IPS-18a (cell line): Measurements from ENCODE around the gene LMX1B.

Experiments used
- H3K27ac ChIP-seq: one replicate; pipeline ENCODE4 v1.5.1; 2013; ENCODE audit warnings: low read length
- H3K27me3 ChIP-seq: one replicate; pipeline ENCODE4 v1.6.1; 2013; ENCODE audit warnings: mild to moderate bottlenecking, low read length; ENCODE audit not compliant: control insufficient read depth, insufficient read depth
- H3K36me3 ChIP-seq: one replicate; pipeline ENCODE4 v1.6.1; 2013; ENCODE audit warnings: low read depth, low read length; ENCODE audit not compliant: control insufficient read depth
- H3K4me1 ChIP-seq: one replicate; pipeline ENCODE4 v1.6.1; 2013; ENCODE audit warnings: low read depth, low read length; ENCODE audit not compliant: control insufficient read depth
- H3K4me3 ChIP-seq: one replicate; pipeline ENCODE4 v1.5.1; 2013; ENCODE audit warnings: low read length
- H3K9ac ChIP-seq: one replicate; pipeline ENCODE4 v1.6.1; 2013; ENCODE audit warnings: mild to moderate bottlenecking, low read length, moderate library complexity
- H3K9me3 ChIP-seq: one replicate; pipeline ENCODE4 v1.6.1; 2013; ENCODE audit warnings: low read depth, low read length; ENCODE audit not compliant: control insufficient read depth

LMX1B gene

GRCh38 chr9:126698251-126698650 is 84.5 kb downstream of the LMX1B start:
- no peaks in the 10 kb centered on the region for H3K9me3 ChIP-seq
- no peaks in the 10 kb centered on the region for H3K36me3 ChIP-seq
- no peak overlapping the region for H3K4me3 ChIP-seq
- H3K27me3 ChIP-seq: peaks cover 12% of the 10 kb centered on the region
- no peak overlapping the region for H3K27ac ChIP-seq
- no peak overlapping the region for H3K9ac ChIP-seq
- no peaks in the 10 kb centered on the region for H3K4me1 ChIP-seq

GRCh38 chr9:126698756-126699155 is 85.0 kb downstream of the LMX1B start:
- Histone ChIP-seq H3K9ac (no peak overlapping the region), H3K4me1 (no peaks in the 10 kb centered on the region), H3K36me3 (no peaks in the 10 kb centered on the region), H3K27me3 (peaks cover 17% of the 10 kb centered on the region), H3K4me3 (no peak overlapping the region), H3K27ac (no peak overlapping the region), H3K9me3 (no peaks in the 10 kb centered on the region)

- H3K27me3 ChIP-seq: peaks cover 24% of the 10 kb centered on the region
Measured at GRCh38 chr9:126699401-126699881, 85.7 kb downstream of the LMX1B start.

GRCh38 chr9:126700296-126700695 is 86.6 kb downstream of the LMX1B start:
- H3K4me3 ChIP-seq: no peak overlapping the region
- H3K4me1 ChIP-seq: no peaks in the 10 kb centered on the region
- no peak overlapping the region for H3K9ac ChIP-seq
- peaks cover 33% of the 10 kb centered on the region for H3K27me3 ChIP-seq
- no peak overlapping the region for H3K27ac ChIP-seq
- no peaks in the 10 kb centered on the region for H3K36me3 ChIP-seq
- H3K9me3 ChIP-seq: no peaks in the 10 kb centered on the region

More at GRCh38 chr9:126699401-126699881, 85.7 kb downstream of the LMX1B start:
- no peaks in the 10 kb centered on the region for H3K36me3 ChIP-seq
- H3K9me3 ChIP-seq: no peaks in the 10 kb centered on the region
- no peaks in the 10 kb centered on the region for H3K4me1 ChIP-seq
- no peak overlapping the region for H3K4me3 ChIP-seq
- H3K9ac ChIP-seq: no peak overlapping the region
- H3K27ac ChIP-seq: no peak overlapping the region

- no peak overlapping the region for H3K9ac ChIP-seq
- H3K36me3 ChIP-seq: no peaks in the 10 kb centered on the region
- no peak overlapping the region for H3K27ac ChIP-seq
- H3K27me3 ChIP-seq: peaks cover 40% of the 10 kb centered on the region
- no peaks in the 10 kb centered on the region for H3K9me3 ChIP-seq
- H3K4me1 ChIP-seq: no peaks in the 10 kb centered on the region
- H3K4me3 ChIP-seq: no peak overlapping the region
Measured at GRCh38 chr9:126700903-126701812, 87.4 kb downstream of the LMX1B start.

GRCh38 chr9:126701813-126702140 is 88.0 kb downstream of the LMX1B start:
- H3K4me1 ChIP-seq: no peaks in the 10 kb centered on the region
- no peak overlapping the region for H3K27ac ChIP-seq
- H3K27me3 ChIP-seq: peaks cover 47% of the 10 kb centered on the region
- H3K4me3 ChIP-seq: no peak overlapping the region
- H3K9me3 ChIP-seq: no peaks in the 10 kb centered on the region
- no peaks in the 10 kb centered on the region for H3K36me3 ChIP-seq
- H3K9ac ChIP-seq: no peak overlapping the region

- Histone ChIP-seq H3K4me1 (no peaks in the 10 kb centered on the region), H3K27me3 (peaks cover 49% of the 10 kb centered on the region), H3K9me3 (no peaks in the 10 kb centered on the region), H3K36me3 (no peaks in the 10 kb centered on the region), H3K4me3 (no peak overlapping the region), H3K27ac (no peak overlapping the region), H3K9ac (no peak overlapping the region)
Measured at GRCh38 chr9:126702151-126703001, 88.6 kb downstream of the LMX1B start.

- no peaks in the 10 kb centered on the region for H3K9me3 ChIP-seq
- no peak overlapping the region for H3K9ac ChIP-seq
- no peak overlapping the region for H3K4me3 ChIP-seq
- no peaks in the 10 kb centered on the region for H3K36me3 ChIP-seq
- H3K27ac ChIP-seq: no peak overlapping the region
- no peaks in the 10 kb centered on the region for H3K4me1 ChIP-seq
- peaks cover 49% of the 10 kb centered on the region for H3K27me3 ChIP-seq
Measured at GRCh38 chr9:126703002-126703865, 89.5 kb downstream of the LMX1B start.

GRCh38 chr9:126703866-126704156 is 90.1 kb downstream of the LMX1B start:
- H3K27me3 ChIP-seq: peaks cover 49% of the 10 kb centered on the region
- no peak overlapping the region for H3K4me3 ChIP-seq
- H3K9ac ChIP-seq: no peak overlapping the region
- H3K36me3 ChIP-seq: no peaks in the 10 kb centered on the region
- H3K27ac ChIP-seq: no peak overlapping the region
- H3K9me3 ChIP-seq: no peaks in the 10 kb centered on the region
- no peaks in the 10 kb centered on the region for H3K4me1 ChIP-seq

- H3K9me3 ChIP-seq: no peaks in the 10 kb centered on the region
- H3K27me3 ChIP-seq: peaks cover 49% of the 10 kb centered on the region
- no peak overlapping the region for H3K27ac ChIP-seq
- H3K9ac ChIP-seq: no peak overlapping the region
- no peak overlapping the region for H3K4me3 ChIP-seq
- no peaks in the 10 kb centered on the region for H3K36me3 ChIP-seq
- no peaks in the 10 kb centered on the region for H3K4me1 ChIP-seq
Measured at GRCh38 chr9:126704157-126704891, 90.6 kb downstream of the LMX1B start.
